ENCODE data around the gene PABPN1L. TPM values are rescaled to one million over a fixed set of nuclear protein-coding genes. Genes with fewer than 3 reads are reported as not detected.

The PABPN1L gene
- total and polyA plus RNA-seq, 9 of the 15 experiments (the other 6 are each of a cell fraction or from before 2014, with no cell fraction given) = 0.11 to 0.32 TPM; not detected in 7

GRCh38 chr16:88878356-88878755 lies 11.9 kb upstream of the PABPN1L start (continued):
- no peak for TF ChIP-seq NR0B1 (IDR thresholded peaks at IDR 0.05; ENCODE audit: partially characterized antibody)
- TF ChIP-seq HES1 (IDR thresholded peaks at IDR 0.05; ENCODE audit: low read depth) = no peak
- TF ChIP-seq CCNT2 (IDR thresholded peaks at IDR 0.05; ENCODE audit: borderline replicate concordance, extremely low read depth, insufficient read length, low read depth, low read length) = no peak
- TF ChIP-seq SNIP1 (IDR thresholded peaks at IDR 0.05; ENCODE audit: low read depth) = no peak
- TF ChIP-seq PYGO2 (tag; IDR thresholded peaks at IDR 0.05) = no peak

DNA sequence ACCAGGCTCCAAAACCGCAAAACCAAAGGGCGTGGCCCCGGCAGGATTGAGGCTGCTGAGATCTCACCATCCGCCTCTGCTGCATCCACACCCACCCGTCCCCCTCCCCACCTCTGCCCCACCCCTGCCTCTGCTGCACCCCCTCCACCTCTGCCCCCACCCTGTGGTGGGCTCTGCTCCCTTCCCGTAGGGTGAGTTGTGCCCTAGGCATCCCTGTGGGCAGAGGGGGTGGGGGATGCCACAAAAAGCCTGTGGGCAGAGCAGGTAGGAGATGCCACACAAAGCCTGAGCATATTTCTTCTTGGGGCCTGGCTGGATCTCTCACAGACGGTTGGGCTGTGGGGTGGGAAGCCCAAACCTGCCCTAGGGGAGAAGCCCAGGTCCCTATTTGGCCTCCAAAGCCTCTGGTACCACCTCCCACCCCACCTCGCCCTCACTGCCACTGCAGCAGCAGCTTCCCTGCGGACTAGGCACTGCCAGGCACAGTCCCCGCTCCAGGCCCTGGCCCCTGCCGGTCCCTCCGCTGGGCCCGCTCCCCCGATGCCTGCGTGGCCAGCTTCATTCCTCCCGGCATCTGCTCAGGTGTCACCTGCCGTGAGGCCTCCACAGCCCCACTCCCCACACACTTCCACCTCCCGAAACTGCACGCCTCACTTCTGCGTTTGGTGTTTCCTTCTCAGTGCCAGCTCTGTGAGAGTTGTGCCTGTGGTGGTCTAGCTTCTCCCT lies 11.3 kb upstream of the PABPN1L start:
- ATAC-seq = no peak
- H2AFZ ChIP-seq (ENCODE audit: low read depth, low read length) = no peak overlapping the region
- in situ Hi-C loops (cut with MboI) (no loop called here), intact Hi-C loops (cut with micrococcal nuclease) (no loop called here)
- no peak overlapping the region for H3K4me3 ChIP-seq
- POLR2A ChIA-PET = interaction anchor here (0.9 kb wide), 1 partner anchor 13 kb away, joined by 5 read pairs; no protein-coding TSS in a partner anchor
- peaks cover 88% of the 10 kb centered on the region; the same call in 2 of the 3 replicates for H3K36me3 ChIP-seq (ENCODE audit: control insufficient read depth, insufficient read depth, low read length)
- BruUV-seq (replicated peaks) = no TSS peak
- H3K79me2 ChIP-seq (ENCODE audit: control insufficient read depth, insufficient read depth, low read length) = no peaks in the 10 kb centered on the region
- no peak for FAIRE-seq
- H3K9me3 ChIP-seq (replicated peaks; ENCODE audit: control insufficient read depth, insufficient read depth, low read depth, low read length) = no peaks in the 10 kb centered on the region
- H3K9ac ChIP-seq (ENCODE audit: insufficient read depth in 1 of 2, low read depth in 2 of 2, low read length in 2 of 2) = no peak overlapping the region
- H3K27me3 ChIP-seq (ENCODE audit: control insufficient read depth in 2 of 2, insufficient read depth in 2 of 2, low read length in 2 of 2) = no peaks in the 10 kb centered on the region
- CTCF ChIA-PET (ENCODE audit: low intra/inter-chr PET ratio) = no interaction called here
- H3K27ac ChIP-seq (ENCODE audit: extremely low read depth, low read depth, low read length) = no peak overlapping the region
- no peak overlapping the region for H3K4me2 ChIP-seq (ENCODE audit: insufficient read depth, low read length)
- H3K4me1 ChIP-seq (replicated peaks in 1 of 2; ENCODE audit: control insufficient read depth in 2 of 2, insufficient read depth in 2 of 2, low read length in 2 of 2) = peaks cover 0 to 64% of the 10 kb centered on the region in 2 experiments; a peak in 3 of 5 replicates
- TF ChIP-seq RNF219 (CRISPR knock-in tag; IDR thresholded peaks at IDR 0.05) = no peak
- TF ChIP-seq POLR2G (IDR thresholded peaks at IDR 0.05; ENCODE audit: low read depth, low read length) = peak; percentile 69
- TF ChIP-seq RBM22 (IDR thresholded peaks at IDR 0.05; ENCODE audit: low read depth, low read length, poor library complexity, severe bottlenecking) = peak; percentile 90
- WGBS (ENCODE audit: insufficient coverage, low coverage, missing lambda C conversion rate) = 97% methylated on average over 15 of the region's 20 CpGs
- peaks cover 6% of the 10 kb centered on the region for H3K9me1 ChIP-seq (ENCODE audit: control insufficient read depth, insufficient read depth, low read length)
- DNase-seq (ENCODE audit: extremely low read depth in 1 of 4, low spot score in 3 of 4) = no peak
- H4K20me1 ChIP-seq (replicated peaks; ENCODE audit: control insufficient read depth, insufficient read depth, low read length) = peaks cover 12% of the 10 kb centered on the region; the same call in 1 of the 2 replicates

Measured in K562 (cell line).